ENCODE data around the gene GRIK4.

GRIK4 gene

DNA sequence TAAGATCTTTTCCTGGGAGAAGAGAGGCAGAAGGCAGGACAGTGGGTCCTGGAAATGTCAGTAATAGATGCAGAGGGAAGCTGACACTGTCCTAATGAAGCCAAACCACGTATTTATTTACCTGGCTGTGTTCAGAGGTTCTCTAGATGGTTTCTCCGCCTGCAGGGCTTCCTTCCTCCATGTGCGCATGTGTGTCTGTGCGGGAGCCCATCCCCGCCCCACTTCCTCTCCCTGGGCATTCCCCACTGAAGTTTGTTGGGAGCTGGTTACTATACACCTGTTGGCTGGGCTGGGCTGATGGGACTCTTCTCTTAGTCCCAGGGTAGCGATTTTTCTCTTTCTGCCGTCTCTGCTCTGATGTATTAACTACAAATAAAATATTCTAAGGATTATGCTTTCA, 307.5 kb downstream of the GRIK4 start:
- no peak for DNase-seq

GRCh38 chr11:120819437-120820365, 308.2 kb downstream of the GRIK4 start:
- DNase-seq, result no peak

DNA sequence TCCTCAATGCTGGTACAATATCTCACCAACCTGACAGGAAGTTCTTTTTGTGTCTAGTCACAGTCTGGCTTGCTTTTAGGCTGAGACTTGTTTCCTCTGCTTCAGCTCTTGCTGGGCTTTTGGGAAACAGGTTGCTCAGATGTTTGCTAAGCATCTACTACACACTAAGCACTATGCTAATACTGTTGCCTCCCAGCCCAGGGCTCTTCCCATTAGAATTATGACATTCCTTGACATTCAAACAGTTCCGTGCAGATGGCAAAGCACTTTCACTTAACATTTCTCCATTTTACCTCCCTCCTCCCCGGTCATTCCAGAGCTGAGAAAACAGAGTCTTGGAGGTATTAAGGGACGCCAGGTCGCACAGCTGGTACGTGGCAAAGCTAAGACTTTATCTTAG, 311.6 kb downstream of the GRIK4 start:
- no peak for DNase-seq

GRCh38 chr11:120824242-120824641, 312.7 kb downstream of the GRIK4 start:
- DNase-seq, result no peak

GRCh38 chr11:120827198-120827597, 315.6 kb downstream of the GRIK4 start:
- no peak for DNase-seq

GRCh38 chr11:120827820-120828219, 316.3 kb downstream of the GRIK4 start:
- DNase-seq, result no peak

GRCh38 chr11:120828847-120829246, 317.3 kb downstream of the GRIK4 start:
- DNase-seq, result no peak

DNA sequence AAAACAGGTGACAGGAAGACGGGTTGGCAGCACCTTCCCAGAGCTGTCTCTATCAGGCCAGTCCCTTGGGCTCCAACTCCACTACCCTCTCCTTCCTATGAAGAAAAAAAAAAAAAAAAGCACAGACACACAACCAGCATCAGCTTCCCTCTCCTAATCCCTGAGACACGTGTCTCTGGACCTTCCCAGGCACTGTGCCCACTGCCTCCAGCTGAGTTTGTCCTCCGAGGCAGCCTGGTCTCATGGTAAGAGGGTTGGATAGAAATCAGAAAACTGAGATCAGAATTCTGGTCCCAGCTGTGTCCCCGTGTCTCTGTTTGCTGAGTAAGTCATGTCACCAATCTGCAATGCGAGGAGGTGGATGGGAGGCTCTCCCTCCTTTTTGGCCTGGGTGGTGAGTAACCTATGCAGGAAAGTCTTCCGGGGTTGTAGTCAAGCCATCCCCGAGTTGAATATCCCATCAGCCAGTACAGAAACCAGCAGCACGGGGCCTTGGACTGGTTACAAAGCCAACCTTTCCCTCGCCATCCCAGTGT, 318.6 kb downstream of the GRIK4 start:
- no peak for DNase-seq

DNA sequence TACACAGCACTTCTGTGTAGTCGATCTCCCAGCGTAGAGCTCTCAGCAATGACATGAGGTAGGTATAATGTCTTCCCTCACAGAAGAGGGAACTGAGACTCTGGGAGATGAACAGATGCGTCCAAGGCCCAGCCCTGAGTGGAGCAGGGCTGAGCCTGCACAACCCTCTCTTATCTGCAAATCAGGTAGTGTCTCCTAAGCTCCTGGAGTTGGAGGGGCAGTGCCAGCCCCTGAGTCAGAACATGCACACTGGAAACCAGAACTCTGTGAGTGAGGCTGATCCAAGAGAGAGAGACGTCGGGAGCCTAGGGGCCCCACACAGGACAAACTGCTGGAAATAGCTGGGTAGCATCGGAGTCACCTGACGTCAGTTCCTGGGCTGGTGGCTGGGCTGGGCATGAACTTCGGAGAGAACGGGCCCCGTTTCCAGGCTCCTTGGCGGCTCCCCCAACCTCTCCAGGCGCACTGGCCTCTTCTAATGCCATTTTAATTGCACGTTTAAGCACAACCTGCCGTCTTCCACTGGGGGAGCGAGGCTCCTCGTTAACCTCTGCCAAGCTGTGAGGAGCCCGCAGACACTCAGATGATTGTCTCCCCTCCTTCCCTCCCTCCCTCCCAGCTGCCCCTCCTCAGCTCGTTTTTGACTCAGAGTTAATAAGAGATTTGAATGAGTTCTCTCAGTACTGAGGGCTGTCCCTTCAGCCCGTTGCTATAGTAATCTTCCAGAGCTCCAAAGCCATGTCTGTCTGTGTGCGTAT, 321.1 kb downstream of the GRIK4 start:
- no peak for DNase-seq

GRCh38 chr11:120834686-120835210, 323.2 kb downstream of the GRIK4 start:
- DNase-seq, result no peak

- no peak for DNase-seq
Observed at GRCh38 chr11:120835601-120836228, 324.2 kb downstream of the GRIK4 start.

DNA sequence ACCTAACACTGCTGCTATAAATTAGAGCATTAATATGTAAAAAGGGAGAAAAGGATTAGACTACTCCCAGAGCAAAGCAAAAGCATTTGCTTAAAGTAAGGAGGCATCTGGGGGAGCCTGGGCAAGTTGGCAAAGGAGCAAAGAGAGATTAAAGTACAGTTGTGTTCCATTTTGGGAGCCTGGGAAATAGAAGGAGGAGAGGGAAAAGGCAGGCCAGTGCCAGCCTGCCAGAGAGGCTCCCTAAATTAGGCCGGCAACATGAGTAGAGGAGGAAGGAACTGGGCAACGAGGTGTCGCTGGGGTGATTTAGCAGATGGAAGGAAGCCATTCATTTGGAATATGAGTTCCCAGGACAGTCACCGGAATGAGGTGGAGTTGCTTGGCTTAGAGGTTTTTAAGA, 326.1 kb downstream of the GRIK4 start:
- no peak for DNase-seq

- DNase-seq, result no peak
Observed at GRCh38 chr11:120839201-120839600, 327.7 kb downstream of the GRIK4 start.

DNA sequence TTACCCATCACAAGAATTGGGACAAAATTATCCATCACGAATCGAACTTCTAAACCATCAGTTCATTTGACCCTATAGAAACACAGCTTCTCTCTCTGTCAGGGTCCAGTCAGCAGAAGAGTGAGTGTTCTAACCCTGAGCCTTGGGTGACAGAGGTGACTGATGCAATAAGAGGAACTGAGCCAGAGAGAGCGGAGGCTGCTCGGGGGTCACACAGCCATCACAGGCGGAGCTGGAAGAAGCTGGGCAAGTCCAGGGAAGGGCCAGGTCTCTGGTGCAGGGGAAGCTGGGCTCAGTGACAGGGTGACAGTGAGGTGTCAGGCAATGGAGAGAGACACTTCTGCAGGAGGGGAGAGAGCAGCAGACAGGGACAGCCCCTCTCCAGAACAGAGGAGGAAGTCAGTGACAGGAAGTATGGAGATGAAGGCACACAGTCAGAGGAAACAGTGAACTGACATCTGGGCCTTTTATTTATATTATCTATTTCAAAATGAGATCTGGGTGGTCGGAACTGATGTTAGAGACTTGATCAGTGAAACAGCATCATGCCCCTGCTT, 328.4 kb downstream of the GRIK4 start:
- DNase-seq, result no peak

- DNase-seq, result no peak
Observed at GRCh38 chr11:120840661-120841060, 329.1 kb downstream of the GRIK4 start.

DNA sequence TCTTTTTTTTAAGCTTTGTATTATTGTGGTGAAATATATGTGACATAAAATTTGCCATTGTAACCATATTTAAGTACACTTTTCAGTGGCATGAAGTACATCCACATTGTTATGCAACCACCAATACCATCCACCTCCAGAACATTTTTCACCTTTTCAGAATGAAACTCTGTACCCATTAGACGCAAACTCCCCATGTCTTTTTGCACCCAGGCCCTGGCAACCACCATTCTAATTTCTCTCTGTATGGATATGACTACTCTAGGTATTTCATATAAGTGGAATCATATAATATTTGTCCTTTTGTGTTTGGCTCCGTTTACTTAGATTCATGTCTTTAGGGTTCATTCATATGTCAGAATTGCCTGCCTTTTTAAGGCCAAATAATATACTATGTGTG, 329.5 kb downstream of the GRIK4 start:
- no peak for DNase-seq

DNA sequence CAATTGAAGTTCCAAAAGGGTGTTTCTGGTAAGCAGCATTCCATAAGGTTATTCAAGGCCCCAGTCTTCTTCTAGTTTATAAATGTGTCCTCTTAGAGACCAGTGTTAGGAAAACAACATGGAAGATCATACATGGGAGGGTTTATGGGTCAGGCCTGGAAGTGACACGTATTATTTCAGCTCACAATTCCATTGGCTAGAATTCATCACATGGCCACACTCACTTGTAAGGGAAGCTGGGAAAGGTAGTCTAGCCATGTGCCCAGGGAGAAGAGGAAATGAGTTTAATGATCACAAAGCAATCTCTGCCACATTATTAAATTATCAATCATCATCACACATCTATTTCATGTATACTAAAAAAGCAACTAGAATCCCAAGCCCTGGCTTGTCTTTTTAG, 330.6 kb downstream of the GRIK4 start:
- DNase-seq, result no peak

DNA sequence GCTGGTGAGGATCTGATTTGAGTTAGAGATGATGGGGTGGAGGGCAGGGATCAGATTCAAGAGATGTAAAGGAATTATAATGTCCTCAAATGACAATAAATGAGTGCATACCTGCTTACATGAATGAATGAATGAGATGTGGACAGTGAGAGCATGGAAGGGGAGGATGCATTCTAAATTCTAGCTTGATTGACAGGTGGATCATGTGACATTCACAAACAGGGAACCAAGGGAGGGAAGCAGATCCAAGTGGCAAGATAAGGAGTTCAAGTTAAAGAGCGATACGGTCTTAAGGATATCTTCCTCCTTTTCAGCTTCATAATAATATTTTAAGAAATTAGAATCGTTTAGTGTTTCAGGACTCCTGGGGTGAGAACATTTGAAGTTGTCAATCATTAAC, 341.9 kb downstream of the GRIK4 start:
- no peak for DNase-seq

- no peak for DNase-seq
Observed at GRCh38 chr11:120854988-120855387, 343.4 kb downstream of the GRIK4 start.

GRCh38 chr11:120857508-120857907, 346.0 kb downstream of the GRIK4 start:
- DNase-seq, result no peak

DNA sequence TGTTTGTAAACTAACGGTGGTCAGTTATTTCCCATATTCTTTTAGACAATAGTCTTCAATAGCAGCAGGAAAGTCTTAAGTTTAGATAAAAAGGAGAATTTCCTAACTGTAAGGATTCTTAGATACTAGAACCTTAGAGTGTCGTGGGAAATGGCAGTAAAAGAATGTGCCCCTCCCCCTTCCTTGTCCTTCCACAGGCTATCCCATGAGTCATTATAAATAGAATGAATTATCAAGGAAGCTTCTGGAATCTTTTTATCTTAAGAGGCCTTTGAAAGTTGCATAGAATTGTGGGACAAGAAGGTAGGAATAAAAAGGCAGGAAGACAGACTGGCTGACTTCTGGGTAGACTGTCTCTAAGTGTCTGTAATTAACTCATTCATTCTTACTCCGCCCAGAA, 347.2 kb downstream of the GRIK4 start:
- DNase-seq, result no peak

DNA sequence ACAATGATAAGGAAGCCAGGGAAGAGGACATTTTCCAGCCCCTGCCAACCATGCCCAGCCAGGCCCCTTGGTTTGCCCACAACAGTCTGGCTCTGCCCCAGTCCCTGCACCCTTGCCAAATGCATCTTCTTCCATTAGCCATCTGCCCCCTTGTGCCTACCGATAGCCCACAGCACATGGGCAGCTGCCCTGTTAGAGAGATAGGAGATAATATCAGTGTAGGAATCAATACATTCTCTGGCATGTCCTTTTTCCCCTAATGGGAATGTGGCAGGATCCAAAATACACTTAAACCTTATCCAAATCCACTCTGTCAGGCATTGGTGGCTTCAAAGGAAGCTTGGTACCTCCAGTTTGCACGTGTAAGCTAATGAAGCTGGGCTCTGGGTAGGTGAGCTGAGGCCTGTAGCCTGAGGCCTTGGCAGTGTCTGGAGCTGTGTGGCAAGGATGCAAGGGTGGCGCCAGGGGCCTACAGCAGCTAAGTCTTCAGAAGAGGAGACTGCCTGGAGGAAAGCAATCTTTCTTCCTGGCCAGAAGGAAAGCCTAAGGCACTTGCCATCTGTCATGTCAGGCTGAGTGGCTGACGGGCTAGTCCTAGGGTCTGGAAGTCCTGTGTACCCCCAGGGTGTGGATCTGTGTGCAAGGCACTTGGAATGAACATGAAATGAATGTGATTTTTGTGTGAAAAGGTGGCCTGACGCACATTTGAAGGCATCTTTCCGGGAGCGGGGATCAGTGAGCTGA, 348.2 kb downstream of the GRIK4 start:
- no peak for DNase-seq
